ENCODE data around the gene DUOX2.

The DUOX2 gene

DNA sequence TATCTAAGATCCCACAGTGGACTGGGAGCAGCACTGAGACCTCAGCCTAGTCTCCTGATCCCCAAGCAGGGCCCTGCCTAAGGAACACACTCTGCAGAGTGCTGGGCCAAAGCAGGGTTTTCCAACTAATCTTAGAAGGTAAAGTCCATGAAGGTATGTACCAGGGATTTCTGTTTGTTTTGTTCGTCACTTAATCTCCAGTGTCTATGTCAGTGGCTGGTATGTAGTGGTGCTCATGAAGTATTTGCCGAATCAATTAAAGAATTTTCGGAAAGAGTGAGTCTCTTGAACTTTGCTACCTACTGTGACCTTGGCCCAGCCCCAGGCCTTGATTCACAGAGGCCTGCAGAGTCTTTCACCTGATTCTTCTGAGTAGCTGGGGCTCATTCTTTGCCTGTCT is 17.5 kb upstream of the DUOX2 start:
- H3K36me3 ChIP-seq (ENCODE audit: insufficient read depth, low read length): no peaks in the 10 kb centered on the region
- no peaks in the 10 kb centered on the region for H3F3A ChIP-seq (ENCODE audit: insufficient read depth, low read length)
- no peak overlapping the region for H3K4me3 ChIP-seq (ENCODE audit: low read depth, low read length, poor library complexity, severe bottlenecking)
- H4K20me1 ChIP-seq (ENCODE audit: insufficient read depth, low read length): no peaks in the 10 kb centered on the region
- H3K9me2 ChIP-seq (ENCODE audit: low read depth, low read length): no peaks in the 10 kb centered on the region
- no peak overlapping the region for H3K27ac ChIP-seq (ENCODE audit: low read depth, low read length, poor library complexity, severe bottlenecking)
- H3K4me1 ChIP-seq (ENCODE audit: insufficient read depth, low read length, severe bottlenecking): no peaks in the 10 kb centered on the region
- no peak overlapping the region for H2AFZ ChIP-seq (ENCODE audit: low read length)
- H3K9me3 ChIP-seq (ENCODE audit: low read length): no peaks in the 10 kb centered on the region
- no peak overlapping the region for H3K9ac ChIP-seq (ENCODE audit: low read length)
- TF ChIP-seq, protein P1, sequence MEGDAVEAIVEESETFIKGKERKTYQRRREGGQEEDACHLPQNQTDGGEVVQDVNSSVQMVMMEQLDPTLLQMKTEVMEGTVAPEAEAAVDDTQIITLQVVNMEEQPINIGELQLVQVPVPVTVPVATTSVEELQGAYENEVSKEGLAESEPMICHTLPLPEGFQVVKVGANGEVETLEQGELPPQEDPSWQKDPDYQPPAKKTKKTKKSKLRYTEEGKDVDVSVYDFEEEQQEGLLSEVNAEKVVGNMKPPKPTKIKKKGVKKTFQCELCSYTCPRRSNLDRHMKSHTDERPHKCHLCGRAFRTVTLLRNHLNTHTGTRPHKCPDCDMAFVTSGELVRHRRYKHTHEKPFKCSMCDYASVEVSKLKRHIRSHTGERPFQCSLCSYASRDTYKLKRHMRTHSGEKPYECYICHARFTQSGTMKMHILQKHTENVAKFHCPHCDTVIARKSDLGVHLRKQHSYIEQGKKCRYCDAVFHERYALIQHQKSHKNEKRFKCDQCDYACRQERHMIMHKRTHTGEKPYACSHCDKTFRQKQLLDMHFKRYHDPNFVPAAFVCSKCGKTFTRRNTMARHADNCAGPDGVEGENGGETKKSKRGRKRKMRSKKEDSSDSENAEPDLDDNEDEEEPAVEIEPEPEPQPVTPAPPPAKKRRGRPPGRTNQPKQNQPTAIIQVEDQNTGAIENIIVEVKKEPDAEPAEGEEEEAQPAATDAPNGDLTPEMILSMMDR (IDR thresholded peaks at IDR 0.05; ENCODE audit: low read length): no peak
- TF ChIP-seq EZH2 (IDR thresholded peaks at IDR 0.05; ENCODE audit: borderline replicate concordance, low read length): no peak
- H3K27me3 ChIP-seq (ENCODE audit: insufficient read depth, low read length): peaks cover 4% of the 10 kb centered on the region; the same call in 1 of the 2 replicates
- H3K4me2 ChIP-seq (ENCODE audit: low read length): no peak overlapping the region
- H3K79me2 ChIP-seq (ENCODE audit: insufficient read depth, low read length): no peaks in the 10 kb centered on the region

DNA sequence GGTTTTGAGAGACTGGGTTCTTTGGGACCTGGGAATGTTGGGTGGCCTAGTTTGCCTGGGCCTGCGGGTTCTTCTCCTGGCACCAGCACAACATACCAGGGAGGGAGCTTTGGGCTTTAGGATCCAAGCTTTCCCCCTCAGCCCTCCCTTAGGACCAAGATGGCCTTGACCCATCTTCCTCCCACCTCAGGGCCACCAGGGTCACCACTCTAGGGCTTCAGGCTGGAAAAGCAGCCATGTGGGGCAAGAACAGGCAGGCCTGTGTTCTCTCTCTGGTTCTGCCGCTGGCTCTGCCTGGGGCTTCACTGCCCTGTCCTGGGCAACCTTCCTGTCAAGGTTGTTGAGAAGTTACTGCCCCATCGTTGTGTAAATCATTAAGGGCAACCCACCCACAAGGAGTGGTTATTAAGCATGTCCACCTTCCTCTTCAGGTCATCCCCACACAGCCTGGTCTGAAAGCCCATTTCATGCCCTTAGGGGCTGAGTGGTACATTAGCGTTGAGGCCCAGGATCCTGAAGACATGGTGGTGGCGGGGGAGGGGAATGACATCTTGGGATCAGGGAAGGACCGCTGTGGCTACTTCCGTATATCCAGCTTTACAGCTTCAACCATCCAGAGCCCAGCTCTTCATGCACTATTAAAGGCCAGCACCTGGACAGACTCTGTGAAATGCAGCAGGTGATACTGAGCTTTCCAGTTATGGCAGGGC is 16.5 kb upstream of the DUOX2 start:
- no peaks in the 10 kb centered on the region for H3F3A ChIP-seq (ENCODE audit: insufficient read depth, low read length)
- no peaks in the 10 kb centered on the region for H3K9me3 ChIP-seq (ENCODE audit: low read length)
- no peaks in the 10 kb centered on the region for H3K79me2 ChIP-seq (ENCODE audit: insufficient read depth, low read length)
- no peaks in the 10 kb centered on the region for H3K4me1 ChIP-seq (ENCODE audit: insufficient read depth, low read length, severe bottlenecking)
- H3K9ac ChIP-seq (ENCODE audit: low read length): no peak overlapping the region
- no peak overlapping the region for H3K4me2 ChIP-seq (ENCODE audit: low read length)
- H3K27me3 ChIP-seq (ENCODE audit: insufficient read depth, low read length): peaks cover 4% of the 10 kb centered on the region; the same call in 1 of the 2 replicates
- no peaks in the 10 kb centered on the region for H4K20me1 ChIP-seq (ENCODE audit: insufficient read depth, low read length)
- H3K36me3 ChIP-seq (ENCODE audit: insufficient read depth, low read length): no peaks in the 10 kb centered on the region
- H3K27ac ChIP-seq (ENCODE audit: low read depth, low read length, poor library complexity, severe bottlenecking): no peak overlapping the region
- no peak overlapping the region for H2AFZ ChIP-seq (ENCODE audit: low read length)
- no peak overlapping the region for H3K4me3 ChIP-seq (ENCODE audit: low read depth, low read length, poor library complexity, severe bottlenecking)
- TF ChIP-seq EZH2 (IDR thresholded peaks at IDR 0.05; ENCODE audit: borderline replicate concordance, low read length): no peak
- H3K9me2 ChIP-seq (ENCODE audit: low read depth, low read length): no peaks in the 10 kb centered on the region

DNA sequence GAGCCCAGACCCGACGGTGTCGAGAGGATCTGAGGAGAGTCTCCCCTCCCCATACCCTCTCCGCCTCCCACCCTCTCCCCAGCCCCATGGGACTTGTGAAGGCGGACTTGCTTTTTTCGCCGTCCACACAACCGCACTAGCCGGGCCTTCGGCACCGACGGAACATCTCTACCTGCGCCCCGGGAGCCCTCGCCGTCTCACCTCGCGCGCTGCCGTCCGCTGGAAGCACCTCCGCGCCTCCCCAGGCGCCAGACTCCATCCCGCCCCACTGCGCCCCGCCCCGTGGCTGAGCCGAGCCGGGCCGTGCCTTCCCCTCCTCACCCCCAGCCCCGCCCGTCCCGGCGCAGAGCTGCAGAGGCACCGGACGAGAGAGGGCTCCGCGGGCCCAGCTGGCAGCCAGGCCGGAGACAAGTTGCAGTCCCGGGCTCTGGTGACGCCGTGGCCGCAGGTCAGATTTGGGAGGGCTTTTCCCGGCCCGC is 15.7 kb upstream of the DUOX2 start, which contains the start of the genes DUOX1 and DUOXA1:
Gene DUOX1, plus strand, starts transcription at position 344 of the 479 bp plus-strand sequence. CDS start 1,973 bp downstream, outside the sequence.
Gene DUOXA1, minus strand, starts transcription at position 229 of the 479 bp plus-strand sequence. CDS start 6,865 bp downstream, outside the sequence.
- Histone ChIP-seq H3K4me3 (ENCODE audit: low read depth, low read length, poor library complexity, severe bottlenecking) (no peak within 1 kb of the TSS), H3F3A (ENCODE audit: insufficient read depth, low read length) (no peaks in the 10 kb centered on the region), H3K79me2 (ENCODE audit: insufficient read depth, low read length) (no peaks in the 10 kb centered on the region), H4K20me1 (ENCODE audit: insufficient read depth, low read length) (no peaks in the 10 kb centered on the region), H3K36me3 (ENCODE audit: insufficient read depth, low read length) (no peaks in the 10 kb centered on the region), H3K9me3 (ENCODE audit: low read length) (no peaks in the 10 kb centered on the region), H3K27me3 (ENCODE audit: insufficient read depth, low read length) (peaks cover 2% of the 10 kb centered on the region; the same call in 1 of the 2 replicates), H3K27ac (ENCODE audit: low read depth, low read length, poor library complexity, severe bottlenecking) (no peak within 1 kb of the TSS), H3K4me2 (ENCODE audit: low read length) (no peak within 1 kb of the TSS), H2AFZ (ENCODE audit: low read length) (no peak within 1 kb of the TSS), H3K9me2 (ENCODE audit: low read depth, low read length) (no peaks in the 10 kb centered on the region), H3K4me1 (ENCODE audit: insufficient read depth, low read length, severe bottlenecking) (no peaks in the 10 kb centered on the region), H3K9ac (ENCODE audit: low read length) (no peak within 1 kb of the TSS)
- TF ChIP-seq EZH2 (IDR thresholded peaks at IDR 0.05; ENCODE audit: borderline replicate concordance, low read length): no peak
- TF ChIP-seq, protein P1 (IDR thresholded peaks at IDR 0.05; ENCODE audit: low read length): no peak

Measured in OCI-LY1 (cell line).